Fibroblast of villous mesenchyme (primary cell): ENCODE results near the gene CAPN10. TPM values are rescaled to one million over a fixed set of nuclear protein-coding genes. Genes with fewer than 3 reads are reported as not detected.

ENCODE experiments used
- DNase-seq: peaks from one replicate; pipeline ENCODE4 v3.0.0-alpha.2; 2010; ENCODE audit warnings: low read depth
- H3K4me3 ChIP-seq: 2 replicates; pipeline ENCODE4 v1.5.1; 2011; ENCODE audit warnings: low read depth, mild to moderate bottlenecking, low read length
- CTCF ChIP-seq: IDR thresholded peaks from 2 replicates; pipeline ENCODE4 v1.5.1; 2012; ENCODE audit warnings: low read depth, mild to moderate bottlenecking, low read length; ENCODE audit not compliant: insufficient read depth
- total RNA-seq: library from RNA; depleted of rRNA; stranded (reverse); fragments of >200 nt; gene quantifications from 2 replicates; pipeline ENCODE4 v1.2.3, GENCODE V29; 2012

Gene CAPN10
- total RNA-seq, 1 donor = 20.3 TPM

- TF ChIP-seq CTCF = no peak
- no peak for DNase-seq
These were observed 35.5 kb downstream of the CAPN10 start for GRCh38 chr2:240622060-240622411.

GRCh38 chr2:240622531-240623235, 36.1 kb downstream of the CAPN10 start:
- no peak overlapping the region for H3K4me3 ChIP-seq
- TF ChIP-seq CTCF = no peak
- DNase-seq = no peak

More at GRCh38 chr2:240622060-240622411, 35.5 kb downstream of the CAPN10 start:
- no peak overlapping the region for H3K4me3 ChIP-seq

- TF ChIP-seq CTCF = no peak
- DNase-seq = no peak
- H3K4me3 ChIP-seq = no peak overlapping the region
These were observed 37.0 kb downstream of the CAPN10 start for GRCh38 chr2:240623531-240624010.

GRCh38 chr2:240624011-240624949, 37.7 kb downstream of the CAPN10 start:
- no peak for TF ChIP-seq CTCF
- H3K4me3 ChIP-seq = no peak overlapping the region
- no peak for DNase-seq

GRCh38 chr2:240624950-240625621, 38.6 kb downstream of the CAPN10 start, which contains the start of gene GPR35:
Gene GPR35, plus strand, starts transcription at chr2:240625480. Its CDS starts 4,473 bp downstream, at chr2:240629953.
- no peak for TF ChIP-seq CTCF
- peak; percentile 21 for DNase-seq
- no peak within 1 kb of the TSS for H3K4me3 ChIP-seq

- no peak for DNase-seq
- TF ChIP-seq CTCF = no peak
- H3K4me3 ChIP-seq = no peak overlapping the region
These were observed 40.2 kb downstream of the CAPN10 start for GRCh38 chr2:240626531-240627300.
